Neural progenitor cell (in vitro differentiated cells): ENCODE measurements around the gene CEP44. TPM values are rescaled to one million over a fixed set of nuclear protein-coding genes. Genes with fewer than 3 reads are reported as not detected.
A peak's percentile ranks its signal among the peaks of the same experiment; 100 is the strongest.

Experiments
- DNase-seq: peaks from one replicate; pipeline ENCODE4 v3.0.0-alpha.2; 2016; ENCODE audit warnings: low spot score
- H2AFZ ChIP-seq: fragments of 200-600 bp; sonication (generic); replicated peaks from 2 replicates; pipeline ENCODE4 v1.6.1; 2016; ENCODE audit warnings: antibody characterized with exemption
- H3F3A ChIP-seq: fragments of 200-600 bp; sonication (generic); 2 replicates; pipeline ENCODE4 v1.6.1; 2016; ENCODE audit warnings: antibody characterized with exemption, low read depth
- H3K27ac ChIP-seq: fragments of 200-600 bp; sonication (generic); 2 replicates; pipeline ENCODE4 v1.5.1; 2016; ENCODE audit warnings: mild to moderate bottlenecking
- H3K27me3 ChIP-seq: fragments of 200-600 bp; sonication (generic); 2 replicates; pipeline ENCODE4 v1.6.1; 2016; ENCODE audit warnings: mild to moderate bottlenecking, moderate library complexity
- H3K36me3 ChIP-seq: fragments of 200-600 bp; sonication (generic); 2 replicates; pipeline ENCODE4 v1.5.1; 2016
- H3K4me1 ChIP-seq: fragments of 200-600 bp; sonication (generic); 2 replicates; pipeline ENCODE4 v1.6.1; 2016; ENCODE audit warnings: mixed run types
- H3K4me2 ChIP-seq: fragments of 200-600 bp; sonication (generic); 2 replicates; pipeline ENCODE4 v1.6.1; 2016
- H3K4me3 ChIP-seq: fragments of 200-600 bp; sonication (generic); 2 replicates; pipeline ENCODE4 v1.5.1; 2016
- H3K79me2 ChIP-seq: fragments of 200-600 bp; sonication (generic); 2 replicates; pipeline ENCODE4 v1.6.1; 2016; ENCODE audit warnings: low read depth
- H3K9ac ChIP-seq: fragments of 200-600 bp; sonication (generic); 2 replicates; pipeline ENCODE4 v1.6.1; 2016
- H3K9me3 ChIP-seq: fragments of 200-600 bp; sonication (generic); 2 replicates; pipeline ENCODE4 v1.5.1; 2016; ENCODE audit warnings: low read depth
- H4K20me1 ChIP-seq: fragments of 200-600 bp; sonication (generic); 2 replicates; pipeline ENCODE4 v1.6.1; 2016; ENCODE audit warnings: low read depth
- H3K27ac Mint-ChIP-seq: 3 replicates; pipeline ENCODE4 v1.8.0; 2021; ENCODE audit warnings: mixed read lengths
- H3K27me3 Mint-ChIP-seq: 2 replicates; pipeline ENCODE4 v1.8.0; 2022; ENCODE audit warnings: low read depth, mild to moderate bottlenecking, inconsistent platforms, moderate library complexity, mixed read lengths; ENCODE audit not compliant: insufficient read depth
- H3K36me3 Mint-ChIP-seq: 3 replicates; pipeline ENCODE4 v1.8.0; 2021; ENCODE audit warnings: mixed read lengths
- H3K4me1 Mint-ChIP-seq: 3 replicates; pipeline ENCODE4 v1.8.0; 2021; ENCODE audit warnings: mixed read lengths
- H3K4me3 Mint-ChIP-seq: 3 replicates; pipeline ENCODE4 v1.8.0; 2021; ENCODE audit warnings: mild to moderate bottlenecking, moderate library complexity, mixed read lengths
- H3K9me3 Mint-ChIP-seq: 3 replicates; pipeline ENCODE4 v1.8.0; 2020; ENCODE audit warnings: mixed read lengths
- CTCF ChIP-seq: fragments of 200-600 bp; sonication (generic); IDR thresholded peaks from 2 replicates; pipeline ENCODE4 v1.5.1; 2017; ENCODE audit warnings: antibody characterized with exemption, mild to moderate bottlenecking
- EZH2 ChIP-seq: fragments of 200-600 bp; sonication (generic); IDR thresholded peaks from 2 replicates; pipeline ENCODE4 v1.6.1; 2017; ENCODE audit warnings: antibody characterized with exemption, mild to moderate bottlenecking, moderate library complexity
- EZH2phosphoT487 ChIP-seq: fragments of 200-600 bp; sonication (generic); IDR thresholded peaks from 2 replicates; pipeline ENCODE4 v1.6.1; 2017; ENCODE audit warnings: antibody characterized with exemption
- total RNA-seq: library from RNA; depleted of rRNA; stranded (reverse); fragments of >200 nt; gene quantifications from 2 replicates; pipeline ENCODE4 v1.2.3, GENCODE V29; 2015; ENCODE audit warnings: low replicate concordance

CEP44 gene, protein sequence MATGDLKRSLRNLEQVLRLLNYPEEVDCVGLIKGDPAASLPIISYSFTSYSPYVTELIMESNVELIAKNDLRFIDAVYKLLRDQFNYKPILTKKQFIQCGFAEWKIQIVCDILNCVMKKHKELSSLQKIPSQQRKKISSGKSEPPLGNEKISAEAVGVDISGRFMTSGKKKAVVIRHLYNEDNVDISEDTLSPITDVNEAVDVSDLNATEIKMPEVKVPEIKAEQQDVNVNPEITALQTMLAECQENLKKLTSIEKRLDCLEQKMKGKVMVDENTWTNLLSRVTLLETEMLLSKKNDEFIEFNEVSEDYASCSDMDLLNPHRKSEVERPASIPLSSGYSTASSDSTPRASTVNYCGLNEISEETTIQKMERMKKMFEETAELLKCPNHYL
- 42.2 and 76.1 TPM in 2 replicates for total RNA-seq

DNA sequence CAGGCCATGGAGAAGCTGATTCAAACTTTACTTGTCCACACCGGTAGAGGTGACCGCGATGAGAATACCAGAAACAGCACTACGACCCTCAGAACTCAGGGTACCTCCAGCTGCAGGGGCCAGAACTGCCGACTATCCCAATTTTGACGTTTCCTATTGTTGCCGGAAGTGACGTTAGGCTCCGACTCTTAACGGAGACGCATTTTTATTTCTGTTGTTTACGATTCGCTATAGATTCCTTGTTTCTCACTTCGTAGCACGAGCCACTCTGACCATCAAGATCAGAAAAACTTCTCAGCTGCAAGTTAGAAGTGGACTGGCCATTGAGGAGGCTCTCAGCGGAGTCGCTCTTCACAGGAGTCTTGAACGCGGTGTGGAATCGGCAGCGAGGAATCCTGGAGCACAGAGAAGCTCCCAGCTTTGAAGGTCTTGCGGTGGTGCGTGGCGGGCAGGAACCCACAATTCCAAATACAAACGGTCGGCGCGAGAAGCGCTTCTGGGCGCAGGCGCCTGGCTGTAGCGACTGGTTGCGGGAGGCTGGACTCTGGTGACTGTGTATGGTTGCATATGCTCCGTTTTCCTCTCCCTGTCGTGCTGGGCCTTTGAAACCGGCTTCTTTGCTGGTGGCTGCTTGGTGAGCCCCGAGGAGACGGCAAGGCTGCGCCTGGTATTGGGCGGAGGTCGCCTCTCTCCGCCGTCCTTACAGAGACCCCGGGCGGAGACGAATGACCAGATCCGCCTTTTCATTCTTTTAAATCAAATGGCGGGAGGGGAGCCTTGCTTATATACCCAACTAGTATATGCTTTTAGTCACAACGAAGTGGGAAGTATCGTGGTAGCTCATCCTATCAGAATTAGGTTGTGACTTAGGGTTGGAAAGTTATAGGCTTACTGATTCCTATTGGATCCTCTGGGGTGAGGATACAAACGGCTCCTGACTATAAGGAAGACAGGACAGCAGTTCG, at the start of gene CEP44, which contains the start of gene FBXO8:
CEP44 (plus strand) TSS at position 405 of the 965 bp plus-strand sequence. CDS start 15,211 bp downstream, outside the sequence.
FBXO8 (minus strand) TSS at position 161 of the 965 bp plus-strand sequence. CDS start 20,575 bp downstream, outside the sequence.
- no peaks in the 10 kb centered on the region for H3K9me3 ChIP-seq
- peaks cover 2% of the 10 kb centered on the region for H3K27me3 Mint-ChIP-seq
- peak within 1 kb of the TSS; percentile 100 for H3K4me3 Mint-ChIP-seq
- peak within 1 kb of the TSS; percentile 99 for H2AFZ ChIP-seq
- peaks cover 13% of the 10 kb centered on the region for H3F3A ChIP-seq
- peak within 1 kb of the TSS; percentile 100 for H3K27ac Mint-ChIP-seq
- H3K36me3 Mint-ChIP-seq, result peaks cover 15% of the 10 kb centered on the region
- H3K4me1 ChIP-seq, result peaks cover 19% of the 10 kb centered on the region
- TF ChIP-seq CTCF (no peak), EZH2phosphoT487 (no peak), EZH2 (peak; percentile 60)
- peak within 1 kb of the TSS; percentile 84 for H3K4me2 ChIP-seq
- H4K20me1 ChIP-seq, result no peaks in the 10 kb centered on the region
- no peaks in the 10 kb centered on the region for H3K27me3 ChIP-seq
- H3K79me2 ChIP-seq, result peaks cover 79% of the 10 kb centered on the region
- peak within 1 kb of the TSS; percentile 99 for H3K27ac ChIP-seq
- DNase-seq, result peak; percentile 81
- H3K4me3 ChIP-seq, result peak within 1 kb of the TSS; percentile 81
- peaks cover 18% of the 10 kb centered on the region for H3K4me1 Mint-ChIP-seq
- no peaks in the 10 kb centered on the region for H3K36me3 ChIP-seq
- H3K9ac ChIP-seq, result peak within 1 kb of the TSS; percentile 99
- no peaks in the 10 kb centered on the region for H3K9me3 Mint-ChIP-seq

DNA sequence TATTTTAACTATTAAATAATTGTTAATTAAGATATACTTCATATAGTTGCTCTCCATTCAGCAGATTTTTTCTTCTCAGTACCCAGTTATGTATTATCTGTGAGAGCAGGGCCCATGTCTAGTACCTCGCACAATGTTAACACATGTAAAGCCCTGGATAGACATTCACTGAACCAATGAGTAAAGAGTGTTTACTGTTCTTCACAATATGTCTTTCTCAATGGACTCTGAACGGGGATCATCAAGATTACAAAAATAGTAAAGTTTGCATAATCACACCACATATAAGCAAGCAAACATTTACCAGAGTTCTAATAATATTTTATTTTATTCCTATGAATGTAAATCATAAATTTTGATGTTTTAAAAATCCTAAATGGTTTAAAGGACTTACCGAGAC, 47.4 kb upstream of the CEP44 start:
- DNase-seq, result no peak
- no peaks in the 10 kb centered on the region for H3K9me3 Mint-ChIP-seq
- Histone ChIP-seq H3K9ac (no peak overlapping the region), H3K27me3 (no peaks in the 10 kb centered on the region), H3K27ac (no peak overlapping the region), H3F3A (no peaks in the 10 kb centered on the region), H3K4me1 (no peaks in the 10 kb centered on the region), H4K20me1 (no peaks in the 10 kb centered on the region), H3K36me3 (no peaks in the 10 kb centered on the region), H3K79me2 (no peaks in the 10 kb centered on the region), H3K4me2 (no peak overlapping the region), H3K4me3 (no peak overlapping the region), H2AFZ (no peak overlapping the region), H3K9me3 (no peaks in the 10 kb centered on the region)
- H3K36me3 Mint-ChIP-seq, result no peaks in the 10 kb centered on the region
- TF ChIP-seq EZH2phosphoT487, result no peak
- no peak for TF ChIP-seq EZH2
- no peak for TF ChIP-seq CTCF
- H3K4me1 Mint-ChIP-seq, result no peaks in the 10 kb centered on the region
- no peak overlapping the region for H3K27ac Mint-ChIP-seq
- H3K27me3 Mint-ChIP-seq, result no peaks in the 10 kb centered on the region
- H3K4me3 Mint-ChIP-seq, result no peak overlapping the region

- H3K27me3 ChIP-seq, result no peaks in the 10 kb centered on the region
- H3K27ac ChIP-seq, result no peak overlapping the region
- Mint-ChIP-seq H3K36me3 (no peaks in the 10 kb centered on the region), H3K4me3 (no peak overlapping the region), H3K27me3 (no peaks in the 10 kb centered on the region), H3K27ac (no peak overlapping the region), H3K9me3 (no peaks in the 10 kb centered on the region), H3K4me1 (no peaks in the 10 kb centered on the region)
- no peaks in the 10 kb centered on the region for H3K4me1 ChIP-seq
- no peak overlapping the region for H3K9ac ChIP-seq
- H3K79me2 ChIP-seq, result no peaks in the 10 kb centered on the region
- H3K9me3 ChIP-seq, result no peaks in the 10 kb centered on the region
- TF ChIP-seq EZH2, result no peak
- H3K4me3 ChIP-seq, result no peak overlapping the region
- no peaks in the 10 kb centered on the region for H4K20me1 ChIP-seq
- no peaks in the 10 kb centered on the region for H3K36me3 ChIP-seq
- DNase-seq, result no peak
- no peaks in the 10 kb centered on the region for H3F3A ChIP-seq
- no peak overlapping the region for H2AFZ ChIP-seq
- no peak overlapping the region for H3K4me2 ChIP-seq
These were observed 42.5 kb upstream of the CEP44 start for GRCh38 chr4:174241162-174241561.
